ENCODE measurements around the gene C17orf78.
"Not testable (repeated sequence)": the region's sequence is repeated elsewhere in the genome, so short reads cannot be mapped to it uniquely, and the experiment has no call there.

Gene C17orf78

GRCh38 chr17:37386462-37386861, 10.7 kb downstream of the C17orf78 start:
- no peak for DNase-seq

GRCh38 chr17:37388266-37388665, 12.5 kb downstream of the C17orf78 start:
- peak; percentile 38 for DNase-seq

GRCh38 chr17:37389160-37389559, 13.4 kb downstream of the C17orf78 start:
- no peak for DNase-seq

GRCh38 chr17:37391146-37391545, 15.4 kb downstream of the C17orf78 start:
- peak; percentile 44 for DNase-seq

GRCh38 chr17:37392024-37392590, 16.3 kb downstream of the C17orf78 start:
- DNase-seq = peak; percentile 80

- DNase-seq = no peak
These were observed 17.6 kb downstream of the C17orf78 start for GRCh38 chr17:37393352-37393751.

GRCh38 chr17:37399265-37399803, 23.5 kb downstream of the C17orf78 start:
- no peak for DNase-seq

- DNase-seq = no peak
These were observed 24.7 kb downstream of the C17orf78 start for GRCh38 chr17:37400505-37400904.

- DNase-seq = not testable (repeated sequence)
These were observed 29.7 kb downstream of the C17orf78 start for GRCh38 chr17:37405522-37405921.

- no peak for DNase-seq
These were observed 30.3 kb downstream of the C17orf78 start for GRCh38 chr17:37405955-37406634.

GRCh38 chr17:37406635-37407461, 31.1 kb downstream of the C17orf78 start, which contains the start of the genes ACACA and TADA2A:
ACACA (minus strand) TSS chr17:37406836; CDS start chr17:37406299, 537 bp downstream.
TADA2A (plus strand) TSS chr17:37406886; CDS start chr17:37411366, 4,480 bp downstream.
- peak; percentile 84 for DNase-seq

- not testable (repeated sequence) for DNase-seq
These were observed 32.3 kb downstream of the C17orf78 start for GRCh38 chr17:37408145-37408479.

- DNase-seq = no peak
These were observed 34.6 kb downstream of the C17orf78 start for GRCh38 chr17:37410357-37410756.

GRCh38 chr17:37413875-37414519, 38.2 kb downstream of the C17orf78 start:
- no peak for DNase-seq

- peak; percentile 14 for DNase-seq
These were observed 42.1 kb downstream of the C17orf78 start for GRCh38 chr17:37417852-37418251.

- DNase-seq = no peak
These were observed 47.3 kb downstream of the C17orf78 start for GRCh38 chr17:37422971-37423625.

GRCh38 chr17:37425268-37425667, 49.5 kb downstream of the C17orf78 start:
- no peak for DNase-seq

- DNase-seq = no peak
These were observed 53.3 kb downstream of the C17orf78 start for GRCh38 chr17:37429039-37429438.

GRCh38 chr17:37429453-37429852, 53.7 kb downstream of the C17orf78 start:
- DNase-seq = no peak

- peak; percentile 58 for DNase-seq
These were observed 54.4 kb downstream of the C17orf78 start for GRCh38 chr17:37430051-37430627.

- DNase-seq = no peak
These were observed 56.9 kb downstream of the C17orf78 start for GRCh38 chr17:37432671-37433070.

GRCh38 chr17:37438141-37438540, 62.4 kb downstream of the C17orf78 start:
- DNase-seq = no peak

All from fibroblast of skin of scalp (primary cell).